Astrocyte of the spinal cord (primary cell): ENCODE results near the gene MT1E.
A peak's percentile ranks its signal among the peaks of the same experiment; 100 is the strongest.
"Not testable (repeated sequence)": the region's sequence is repeated elsewhere in the genome, so short reads cannot be mapped to it uniquely, and the experiment has no call there.

Source experiments
- DNase-seq: peaks from one replicate; pipeline ENCODE4 v3.0.0; 2011; ENCODE audit warnings: low read depth, low spot score
- H3K4me3 ChIP-seq: 2 replicates; pipeline ENCODE4 v1.5.1; 2011; ENCODE audit warnings: low read depth, mild to moderate bottlenecking, low read length, moderate library complexity
- in situ Hi-C: cut with HindIII; loops from 2 replicates; pipeline ENCODE4 v1.10.0; 2017; ENCODE audit warnings: low sequenced_read_pairs
- TF ChIP-seq, protein P1 (sequence below): IDR thresholded peaks from 2 replicates; pipeline ENCODE4 v1.5.1; 2012; ENCODE audit warnings: low read depth, mild to moderate bottlenecking, low read length, inconsistent platforms

Gene MT1E

DNA sequence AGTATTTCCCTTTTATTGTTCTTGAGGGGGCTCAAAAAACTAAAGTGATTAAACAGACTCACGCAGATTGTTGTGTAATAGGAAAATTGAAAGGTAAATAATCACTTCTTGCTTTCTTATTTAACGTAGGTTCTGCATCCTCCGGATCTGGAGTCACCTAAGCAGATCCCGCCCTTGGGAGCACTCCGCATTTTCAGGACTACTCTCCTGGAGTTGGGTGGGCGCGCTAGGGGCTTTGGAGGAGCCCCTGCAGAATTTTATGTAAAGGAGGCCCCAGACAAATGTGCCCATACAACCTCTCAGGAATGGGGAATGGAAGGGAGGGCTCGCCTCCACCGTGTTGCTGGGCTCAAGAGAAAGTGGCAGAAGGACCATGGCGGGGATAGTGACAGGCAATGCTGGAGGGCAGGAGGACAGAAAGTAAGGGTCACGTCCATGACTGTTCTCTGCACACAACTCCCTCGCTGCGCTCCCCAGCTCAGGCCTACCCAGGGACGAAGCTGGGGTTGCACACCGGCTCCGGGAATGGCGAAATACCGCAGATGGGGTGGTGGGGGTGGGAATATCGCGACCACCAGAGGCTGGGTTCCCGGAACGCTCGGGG, 8.9 kb upstream of the MT1E start:
- H3K4me3 ChIP-seq = peak overlapping the region; percentile 8

DNA sequence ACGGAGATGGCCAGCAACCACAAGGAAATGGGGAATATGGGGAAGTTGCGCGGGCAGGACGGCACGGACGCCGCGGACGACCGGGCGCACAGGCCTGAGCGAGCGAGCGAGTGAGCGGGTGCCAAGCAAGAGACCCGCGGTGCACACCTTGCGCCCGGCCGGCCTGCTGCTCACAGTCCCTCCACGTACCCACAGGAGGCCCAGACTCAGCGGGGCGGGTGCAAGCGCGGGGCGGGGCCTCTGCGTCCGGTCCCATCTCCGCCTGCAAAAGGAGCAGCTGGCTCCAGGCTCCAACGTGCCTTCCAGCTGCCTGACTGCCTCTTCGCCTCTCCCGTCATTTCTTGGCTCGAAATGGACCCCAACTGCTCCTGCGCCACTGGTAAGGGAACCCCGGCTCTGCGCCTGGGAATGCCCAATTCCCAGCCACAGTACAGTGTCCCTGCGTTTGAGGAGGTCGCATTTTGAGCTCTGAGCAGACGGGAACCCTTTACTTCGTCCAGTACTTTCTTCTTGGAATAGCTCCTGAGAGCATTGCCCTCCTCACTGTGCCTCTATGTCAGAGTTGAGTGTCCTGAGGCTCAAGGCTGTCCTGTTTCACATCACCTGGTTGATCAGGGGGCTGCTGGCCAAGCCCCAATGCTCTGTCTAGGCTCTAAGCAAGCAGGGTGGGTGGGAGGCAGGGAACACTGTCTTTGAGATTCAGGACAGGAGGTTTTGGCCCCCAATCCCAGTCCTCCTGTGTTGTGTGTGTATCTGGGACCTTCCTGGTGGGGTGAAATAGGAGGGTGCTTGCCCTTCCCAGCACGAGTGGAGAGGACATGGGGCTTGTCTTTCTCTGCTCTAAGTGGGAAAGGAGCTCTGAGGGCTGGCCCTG, 8.1 kb upstream of the MT1E start:
- DNase-seq = peak; percentile 62
- TF ChIP-seq, protein P1, sequence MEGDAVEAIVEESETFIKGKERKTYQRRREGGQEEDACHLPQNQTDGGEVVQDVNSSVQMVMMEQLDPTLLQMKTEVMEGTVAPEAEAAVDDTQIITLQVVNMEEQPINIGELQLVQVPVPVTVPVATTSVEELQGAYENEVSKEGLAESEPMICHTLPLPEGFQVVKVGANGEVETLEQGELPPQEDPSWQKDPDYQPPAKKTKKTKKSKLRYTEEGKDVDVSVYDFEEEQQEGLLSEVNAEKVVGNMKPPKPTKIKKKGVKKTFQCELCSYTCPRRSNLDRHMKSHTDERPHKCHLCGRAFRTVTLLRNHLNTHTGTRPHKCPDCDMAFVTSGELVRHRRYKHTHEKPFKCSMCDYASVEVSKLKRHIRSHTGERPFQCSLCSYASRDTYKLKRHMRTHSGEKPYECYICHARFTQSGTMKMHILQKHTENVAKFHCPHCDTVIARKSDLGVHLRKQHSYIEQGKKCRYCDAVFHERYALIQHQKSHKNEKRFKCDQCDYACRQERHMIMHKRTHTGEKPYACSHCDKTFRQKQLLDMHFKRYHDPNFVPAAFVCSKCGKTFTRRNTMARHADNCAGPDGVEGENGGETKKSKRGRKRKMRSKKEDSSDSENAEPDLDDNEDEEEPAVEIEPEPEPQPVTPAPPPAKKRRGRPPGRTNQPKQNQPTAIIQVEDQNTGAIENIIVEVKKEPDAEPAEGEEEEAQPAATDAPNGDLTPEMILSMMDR = no peak
- in situ Hi-C loops = no loop called here
- H3K4me3 ChIP-seq = peak overlapping the region; percentile 8

More for the DNA sequence above, 8.9 kb upstream of the MT1E start:
- in situ Hi-C loops = no loop called here
- DNase-seq = no peak
- TF ChIP-seq, protein P1 = no peak

DNA sequence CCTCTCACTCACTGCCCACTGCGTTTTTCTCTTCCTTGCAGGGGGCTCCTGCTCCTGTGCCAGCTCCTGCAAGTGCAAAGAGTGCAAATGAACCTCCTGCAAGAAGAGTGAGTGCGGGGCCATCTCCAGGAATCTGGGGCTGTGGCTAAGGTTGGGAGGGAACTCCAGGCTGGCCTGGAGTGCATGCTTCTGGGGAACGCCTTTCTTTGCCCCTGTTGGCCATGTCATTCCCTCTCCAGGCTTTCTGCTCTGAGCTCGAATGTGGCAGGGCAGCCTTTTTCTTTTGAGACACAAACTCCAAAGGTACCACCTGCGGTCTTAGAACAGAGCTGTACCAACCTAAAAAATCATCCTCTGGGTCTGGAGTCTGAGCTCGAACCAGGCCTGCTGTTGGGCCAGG, 7.4 kb upstream of the MT1E start:
- in situ Hi-C loops = no loop called here
- DNase-seq = no peak
- TF ChIP-seq, protein P1 = no peak
- H3K4me3 ChIP-seq = no peak overlapping the region

DNA sequence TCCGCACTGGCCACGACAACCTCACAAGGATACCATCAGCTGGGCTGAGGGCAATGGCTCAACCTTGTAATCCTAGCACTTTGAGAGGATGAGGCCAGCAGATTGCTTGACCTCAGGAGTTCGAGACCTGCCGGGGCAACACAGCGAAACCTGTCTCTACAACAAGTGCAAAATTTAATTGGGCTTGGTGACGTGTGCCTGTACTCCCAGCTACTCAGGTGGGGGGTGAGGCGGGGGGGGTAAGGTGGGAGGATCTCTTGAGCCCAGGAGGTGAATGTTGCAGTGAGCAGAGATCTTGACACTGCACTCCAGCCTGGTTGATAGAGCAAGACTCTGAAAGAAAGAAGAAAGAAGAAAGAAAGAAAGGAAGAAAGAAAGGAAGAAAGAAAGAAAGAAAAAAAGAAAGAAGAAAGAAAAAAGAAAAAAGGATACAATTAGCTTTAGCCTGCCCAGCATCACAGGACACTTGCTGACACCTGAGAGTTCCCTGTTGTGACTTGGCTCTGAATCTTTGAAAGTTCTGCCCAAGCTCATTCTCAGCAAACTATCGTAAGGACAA, 5.2 kb upstream of the MT1E start:
- in situ Hi-C loops = no loop called here
- TF ChIP-seq, protein P1 = no peak
- H3K4me3 ChIP-seq = no peak overlapping the region
- no peak for DNase-seq

DNA sequence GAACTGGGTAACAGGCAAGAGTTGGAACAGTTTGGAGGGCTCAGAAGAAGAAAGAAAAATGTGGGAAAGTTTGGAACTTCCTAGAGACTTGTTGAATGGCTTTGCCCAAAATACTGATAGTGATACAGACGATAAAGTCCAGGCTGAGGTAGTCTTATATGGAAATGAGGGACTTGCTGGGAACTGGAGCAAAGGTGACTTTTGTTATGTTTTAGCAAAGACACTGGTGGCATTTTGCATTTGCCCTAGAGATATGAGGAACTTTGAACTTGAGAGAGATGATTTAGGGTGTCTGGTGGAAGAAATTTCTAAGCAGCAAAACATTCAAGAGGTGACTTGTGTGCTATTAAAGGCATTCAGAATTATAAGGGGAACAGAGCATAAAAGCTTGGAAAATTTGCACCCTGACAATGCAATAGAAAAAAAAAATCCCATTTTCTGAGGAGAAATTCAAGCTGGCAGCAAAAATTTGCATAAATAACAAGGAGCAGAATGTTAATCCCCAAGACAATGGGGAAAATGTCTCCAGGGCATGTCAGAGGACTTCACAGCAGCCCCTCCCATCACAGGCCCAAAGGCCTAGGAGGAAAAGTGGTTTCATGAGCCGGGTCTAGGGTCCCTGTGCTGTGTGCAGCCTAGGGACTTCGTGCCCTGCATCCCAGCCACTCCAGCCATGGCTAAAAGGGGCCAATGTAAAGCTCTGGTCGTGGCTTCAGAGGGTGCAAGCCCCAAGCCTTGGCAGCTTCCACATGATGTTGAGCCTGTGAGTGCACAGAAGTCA, 3.7 kb upstream of the MT1E start:
- DNase-seq, in situ Hi-C loops, H3K4me3 ChIP-seq: not testable (repeated sequence)

DNA sequence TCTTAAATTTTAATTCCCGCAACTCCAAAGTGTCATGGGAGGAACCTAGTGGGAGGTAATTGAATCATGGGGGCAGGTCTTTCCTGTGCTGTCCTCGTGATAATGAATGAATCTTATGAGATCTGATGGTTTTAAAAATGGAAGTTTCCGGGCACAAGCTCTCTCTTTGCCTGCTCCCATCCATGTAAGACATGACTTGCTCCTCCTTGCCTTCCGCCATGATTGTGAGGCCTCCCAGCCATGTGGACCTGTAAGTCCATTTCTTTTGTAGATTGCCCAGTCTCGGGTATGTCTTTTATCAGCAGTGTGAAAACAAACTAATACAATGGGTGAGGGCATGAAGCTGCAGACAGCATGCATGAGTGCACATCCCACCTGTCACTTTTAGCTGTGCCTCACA, 2.4 kb upstream of the MT1E start:
- H3K4me3 ChIP-seq, in situ Hi-C loops, DNase-seq: not testable (repeated sequence)

DNA sequence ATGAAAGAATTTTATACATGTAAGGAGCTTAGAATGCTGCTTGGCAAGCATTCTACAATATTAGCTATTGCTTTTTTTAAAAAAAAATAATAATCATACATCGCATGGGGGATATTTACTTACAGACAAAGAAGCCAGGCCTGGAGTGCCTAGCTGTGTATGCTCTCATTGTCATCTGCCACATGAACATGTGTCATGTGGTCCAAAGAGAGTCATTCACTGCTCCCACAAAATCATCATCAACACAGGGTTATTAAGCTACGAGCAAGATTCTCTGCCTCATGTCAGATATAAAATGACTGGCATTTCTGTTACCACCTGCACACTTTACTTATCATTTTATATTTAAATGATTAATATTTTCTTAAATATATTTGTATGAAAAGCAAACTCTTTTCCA, 1.9 kb upstream of the MT1E start:
- DNase-seq = no peak
- TF ChIP-seq, protein P1 = no peak
- in situ Hi-C loops = no loop called here
- H3K4me3 ChIP-seq = no peak overlapping the region
